Measurements from ENCODE around the gene FRAS1. TPM values are rescaled to one million over a fixed set of nuclear protein-coding genes. Genes with fewer than 3 reads are reported as not detected.
"Not testable (repeated sequence)": the region's sequence is repeated elsewhere in the genome, so short reads cannot be mapped to it uniquely, and the experiment has no call there.

Gene FRAS1
- total RNA-seq, 1 experiment from 2014 or later, result 2.2 TPM

GRCh38 chr4:78208896-78209295 is 151.8 kb downstream of the FRAS1 start:
- not testable (repeated sequence) for DNase-seq (ENCODE audit: extremely low read depth, low read depth)

- no peak for DNase-seq (ENCODE audit: extremely low read depth, low read depth)
Measured at GRCh38 chr4:78210694-78211410, 153.7 kb downstream of the FRAS1 start.

- DNase-seq (ENCODE audit: extremely low read depth, low read depth), result no peak
Measured at GRCh38 chr4:78213218-78213617, 156.1 kb downstream of the FRAS1 start.

GRCh38 chr4:78214078-78214477 is 157.0 kb downstream of the FRAS1 start:
- DNase-seq (ENCODE audit: extremely low read depth, low read depth), result no peak

- DNase-seq (ENCODE audit: extremely low read depth, low read depth), result no peak
Measured at GRCh38 chr4:78217557-78217956, 160.4 kb downstream of the FRAS1 start.

- DNase-seq (ENCODE audit: extremely low read depth, low read depth), result peak; percentile 19
Measured at GRCh38 chr4:78218260-78218659, 161.1 kb downstream of the FRAS1 start.

GRCh38 chr4:78219825-78220224 is 162.7 kb downstream of the FRAS1 start:
- DNase-seq (ENCODE audit: extremely low read depth, low read depth), result no peak

GRCh38 chr4:78220283-78220682 is 163.2 kb downstream of the FRAS1 start:
- DNase-seq (ENCODE audit: extremely low read depth, low read depth), result no peak

- no peak for DNase-seq (ENCODE audit: extremely low read depth, low read depth)
Measured at GRCh38 chr4:78222575-78223186, 165.6 kb downstream of the FRAS1 start.

GRCh38 chr4:78225236-78225635 is 168.1 kb downstream of the FRAS1 start:
- no peak for DNase-seq (ENCODE audit: extremely low read depth, low read depth)

- no peak for DNase-seq (ENCODE audit: extremely low read depth, low read depth)
Measured at GRCh38 chr4:78226279-78226678, 169.2 kb downstream of the FRAS1 start.

GRCh38 chr4:78227411-78228057 is 170.4 kb downstream of the FRAS1 start:
- no peak for DNase-seq (ENCODE audit: extremely low read depth, low read depth)

GRCh38 chr4:78235800-78236199 is 178.7 kb downstream of the FRAS1 start:
- no peak for DNase-seq (ENCODE audit: extremely low read depth, low read depth)

- no peak for DNase-seq (ENCODE audit: extremely low read depth, low read depth)
Measured at GRCh38 chr4:78237360-78237759, 180.2 kb downstream of the FRAS1 start.

GRCh38 chr4:78242071-78242470 is 184.9 kb downstream of the FRAS1 start:
- no peak for DNase-seq (ENCODE audit: extremely low read depth, low read depth)

GRCh38 chr4:78244705-78245485 is 187.8 kb downstream of the FRAS1 start:
- no peak for DNase-seq (ENCODE audit: extremely low read depth, low read depth)

GRCh38 chr4:78247536-78248285 is 190.6 kb downstream of the FRAS1 start:
- no peak for DNase-seq (ENCODE audit: extremely low read depth, low read depth)

GRCh38 chr4:78250500-78250899 is 193.4 kb downstream of the FRAS1 start:
- no peak for DNase-seq (ENCODE audit: extremely low read depth, low read depth)

- DNase-seq (ENCODE audit: extremely low read depth, low read depth), result not testable (repeated sequence)
Measured at GRCh38 chr4:78252773-78253172, 195.7 kb downstream of the FRAS1 start.

GRCh38 chr4:78254893-78255292 is 197.8 kb downstream of the FRAS1 start:
- no peak for DNase-seq (ENCODE audit: extremely low read depth, low read depth)

All from NCI-H460 (cell line).